Right lobe of liver (tissue), 4 donors: ENCODE data around the gene RHOJ.

Experiments
- POLR2A ChIP-seq: fragments of 450-650 bp; IDR thresholded peaks from one replicate; pipeline ENCODE4 v1.6.1; 2017; ENCODE audit warnings: antibody characterized with exemption, mild to moderate bottlenecking
- TF ChIP-seq, protein P1 (sequence below), 4 donors: fragments of 200-600 bp in 3 of 4; fragments of 450-650 bp in 1 of 4; IDR thresholded peaks; one replicate each; pipeline versions ENCODE4 v1.5.1 to v1.8.0; 2016 to 2022; ENCODE audit warnings: antibody characterized with exemption in 4 of 4, mild to moderate bottlenecking in 2 of 4
- donor health status: DM: no; HTN: no; CAD: no.
- donor health status: DM: no; HTN: no; CAD: no.
- donor health status: DM: no; HTN: yes; CAD: no.

DNA sequence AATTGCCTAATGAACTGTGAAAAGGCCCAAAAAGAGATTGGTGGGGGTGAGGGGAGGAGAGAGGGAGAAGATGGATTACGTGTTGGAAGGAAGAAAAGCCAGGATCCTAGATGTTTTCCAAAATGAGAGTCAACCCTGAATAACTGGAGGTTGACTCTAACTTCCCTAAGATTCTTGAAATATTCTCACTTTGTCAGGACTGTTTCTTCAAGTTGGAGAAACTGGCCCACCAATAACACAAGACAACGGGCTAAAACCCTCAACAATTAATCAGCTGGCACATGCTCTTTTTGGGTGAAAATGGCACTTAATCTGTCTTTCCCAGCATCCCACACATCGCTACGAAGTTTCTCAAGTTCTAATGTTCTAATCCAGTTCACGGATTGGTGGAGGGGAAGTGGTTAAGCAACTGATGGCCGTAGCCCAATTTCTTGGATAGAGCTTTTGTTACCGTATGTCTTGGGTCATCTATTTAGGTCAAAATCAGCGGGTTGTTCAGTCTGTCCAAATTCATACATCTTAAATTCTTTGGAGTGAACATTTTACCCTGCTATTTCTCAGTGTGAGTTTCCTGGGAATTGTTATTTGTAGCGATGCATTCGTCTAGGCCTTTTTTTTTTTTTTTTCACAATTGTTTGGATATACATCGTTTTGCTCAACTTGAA is 65.5 kb downstream of the RHOJ start:
- TF ChIP-seq, protein P1, sequence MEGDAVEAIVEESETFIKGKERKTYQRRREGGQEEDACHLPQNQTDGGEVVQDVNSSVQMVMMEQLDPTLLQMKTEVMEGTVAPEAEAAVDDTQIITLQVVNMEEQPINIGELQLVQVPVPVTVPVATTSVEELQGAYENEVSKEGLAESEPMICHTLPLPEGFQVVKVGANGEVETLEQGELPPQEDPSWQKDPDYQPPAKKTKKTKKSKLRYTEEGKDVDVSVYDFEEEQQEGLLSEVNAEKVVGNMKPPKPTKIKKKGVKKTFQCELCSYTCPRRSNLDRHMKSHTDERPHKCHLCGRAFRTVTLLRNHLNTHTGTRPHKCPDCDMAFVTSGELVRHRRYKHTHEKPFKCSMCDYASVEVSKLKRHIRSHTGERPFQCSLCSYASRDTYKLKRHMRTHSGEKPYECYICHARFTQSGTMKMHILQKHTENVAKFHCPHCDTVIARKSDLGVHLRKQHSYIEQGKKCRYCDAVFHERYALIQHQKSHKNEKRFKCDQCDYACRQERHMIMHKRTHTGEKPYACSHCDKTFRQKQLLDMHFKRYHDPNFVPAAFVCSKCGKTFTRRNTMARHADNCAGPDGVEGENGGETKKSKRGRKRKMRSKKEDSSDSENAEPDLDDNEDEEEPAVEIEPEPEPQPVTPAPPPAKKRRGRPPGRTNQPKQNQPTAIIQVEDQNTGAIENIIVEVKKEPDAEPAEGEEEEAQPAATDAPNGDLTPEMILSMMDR (IDR thresholded peaks at IDR 0.05): no peak
- no peak for TF ChIP-seq POLR2A
